Activated T-cell treated with anti-CD3 and anti-CD28 coated beads, Interleukin-2, amount 50 U/mL, for 72 hours (primary cell): ENCODE results near the gene PTPRM. TPM values are rescaled to one million over a fixed set of nuclear protein-coding genes. Genes with fewer than 3 reads are reported as not detected.

ENCODE experiments used
- ATAC-seq, 2 donors: fragments of 150-1000 bp; cut with Tn5 transposase; replicated peaks in 1 of 2; 2 replicates each; pipeline ENCODE4 v1.10.0; 2021; ENCODE audit warnings: moderate library complexity in 2 of 2, mild to moderate bottlenecking in 1 of 2
- DNase-seq, 2 donors: peaks; one replicate each; pipeline ENCODE4 v3.0.0; 2021 to 2022; ENCODE audit warnings: mixed read lengths in 1 of 2
- H3K27ac Mint-ChIP-seq: one replicate; pipeline ENCODE4 v1.8.0; 2022; ENCODE audit warnings: mild to moderate bottlenecking, moderate library complexity, mixed read lengths
- H3K27me3 Mint-ChIP-seq: one replicate; pipeline ENCODE4 v1.8.0; 2022; ENCODE audit warnings: low read depth, mixed read lengths
- H3K36me3 Mint-ChIP-seq, 2 donors: one replicate each; pipeline ENCODE4 v1.8.0; 2022; ENCODE audit warnings: mixed read lengths in 2 of 2, mild to moderate bottlenecking in 1 of 2; ENCODE audit not compliant: insufficient read depth in 2 of 2
- H3K4me1 Mint-ChIP-seq: one replicate; pipeline ENCODE4 v1.8.0; 2022; ENCODE audit warnings: low read depth, mixed read lengths
- H3K4me3 Mint-ChIP-seq, 2 donors: one replicate each; pipeline ENCODE4 v1.8.0; 2022; ENCODE audit warnings: mild to moderate bottlenecking in 2 of 2, mixed read lengths in 2 of 2, moderate library complexity in 2 of 2
- H3K9me3 Mint-ChIP-seq, 2 donors: one replicate each; pipeline ENCODE4 v1.8.0; 2022; ENCODE audit warnings: mixed read lengths in 2 of 2
- total RNA-seq, 2 donors: library from RNA; stranded (reverse); gene quantifications; one replicate each; pipeline ENCODE4 v1.2.3, GENCODE V29; 2022

Gene PTPRM
- total RNA-seq, 2 donors from 2014 or later, result 6.3 to 21.3 TPM

DNA sequence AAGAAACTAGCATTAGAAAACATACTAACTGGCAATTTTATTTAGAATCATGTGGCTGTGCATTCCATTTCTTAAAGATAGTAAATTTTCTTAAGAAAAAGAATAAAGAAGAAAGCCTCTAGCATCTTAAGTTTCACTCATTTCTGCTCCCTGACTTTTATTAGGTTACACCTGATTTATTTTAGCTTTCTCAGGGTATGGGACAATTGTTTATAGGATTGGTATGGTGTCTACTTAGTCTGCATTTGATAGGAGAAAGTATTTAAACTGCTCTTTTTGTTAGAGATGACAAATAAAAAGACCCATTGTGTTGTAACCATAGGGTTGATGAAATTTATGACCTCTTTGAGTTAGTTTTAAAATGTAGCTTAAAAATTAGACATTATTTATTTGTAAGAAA lies 115.2 kb downstream of the PTPRM start:
- Mint-ChIP-seq H3K4me3 (no peak overlapping the region), H3K27me3 (no peaks in the 10 kb centered on the region), H3K27ac (no peak overlapping the region), H3K9me3 (no peaks in the 10 kb centered on the region), H3K4me1 (no peaks in the 10 kb centered on the region), H3K36me3 (no peaks in the 10 kb centered on the region)
- ATAC-seq, result no peak
- no peak for DNase-seq

DNA sequence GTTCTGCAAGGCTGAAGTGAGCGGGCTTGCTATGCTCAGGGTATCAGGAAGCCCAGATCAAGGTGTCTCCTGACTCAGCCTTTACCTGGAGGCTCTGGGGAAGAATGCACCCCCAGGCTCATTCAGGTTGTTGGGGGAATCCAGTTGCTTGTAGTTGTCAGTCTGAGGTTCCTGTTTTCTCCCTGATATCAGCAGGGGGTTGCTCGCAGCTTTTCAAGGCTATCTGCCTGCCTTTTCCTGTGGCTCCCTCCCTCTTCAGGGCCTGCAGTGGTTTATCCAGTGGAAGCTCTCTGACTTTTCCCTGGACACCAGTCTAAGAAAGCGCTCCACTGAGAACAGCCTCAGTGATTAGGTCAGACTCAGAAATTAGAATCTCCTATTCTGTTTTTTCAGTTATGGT lies 116.6 kb downstream of the PTPRM start:
- DNase-seq (no peak), ATAC-seq (no peak)
- H3K36me3 Mint-ChIP-seq, result no peaks in the 10 kb centered on the region
- no peaks in the 10 kb centered on the region for H3K9me3 Mint-ChIP-seq
- no peak overlapping the region for H3K27ac Mint-ChIP-seq
- no peaks in the 10 kb centered on the region for H3K4me1 Mint-ChIP-seq
- no peak overlapping the region for H3K4me3 Mint-ChIP-seq
- H3K27me3 Mint-ChIP-seq, result no peaks in the 10 kb centered on the region

DNA sequence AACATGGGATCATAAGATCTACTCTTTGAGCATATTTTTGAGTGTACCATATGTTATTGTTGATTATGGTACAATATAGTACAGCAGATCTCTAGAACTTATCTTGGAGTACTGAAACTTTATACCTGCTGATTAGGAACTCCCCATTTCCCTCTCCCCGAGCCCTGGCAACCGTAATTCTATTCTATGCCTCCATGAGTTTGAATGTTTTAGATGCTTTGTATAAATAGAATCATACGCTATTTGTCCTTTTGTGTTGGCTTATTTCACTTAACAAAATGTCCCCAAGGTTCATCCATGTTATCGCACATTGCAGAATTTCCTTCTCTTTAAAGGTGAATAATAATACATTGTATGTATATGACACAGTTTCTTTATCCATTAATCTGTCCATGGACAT lies 117.2 kb downstream of the PTPRM start:
- H3K27me3 Mint-ChIP-seq, result no peaks in the 10 kb centered on the region
- H3K4me1 Mint-ChIP-seq, result no peaks in the 10 kb centered on the region
- DNase-seq (no peak), ATAC-seq (no peak)
- H3K27ac Mint-ChIP-seq, result no peak overlapping the region
- no peaks in the 10 kb centered on the region for H3K9me3 Mint-ChIP-seq
- H3K4me3 Mint-ChIP-seq, result no peak overlapping the region
- H3K36me3 Mint-ChIP-seq, result no peaks in the 10 kb centered on the region

DNA sequence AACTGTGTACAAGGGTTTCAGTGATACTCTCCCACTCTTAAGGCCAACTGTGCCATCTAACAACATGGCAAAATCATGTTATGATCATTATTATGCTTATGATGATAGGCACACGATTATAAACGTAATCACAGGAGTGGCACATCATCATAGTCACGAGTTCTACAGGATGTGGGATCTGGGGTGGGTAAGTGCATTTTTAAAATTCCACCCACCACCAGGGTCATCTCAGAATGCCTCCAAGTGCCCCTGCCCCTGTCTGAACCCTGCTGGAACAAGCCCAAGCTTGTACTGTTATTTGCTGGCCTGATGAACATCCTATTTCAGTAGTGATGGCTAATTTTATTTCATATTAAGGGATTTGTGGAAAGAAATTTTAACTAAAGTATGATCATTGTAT lies 117.8 kb downstream of the PTPRM start:
- H3K9me3 Mint-ChIP-seq, result no peaks in the 10 kb centered on the region
- no peak overlapping the region for H3K27ac Mint-ChIP-seq
- no peaks in the 10 kb centered on the region for H3K27me3 Mint-ChIP-seq
- H3K4me3 Mint-ChIP-seq, result no peak overlapping the region
- ATAC-seq (no peak), DNase-seq (no peak)
- no peaks in the 10 kb centered on the region for H3K36me3 Mint-ChIP-seq
- H3K4me1 Mint-ChIP-seq, result no peaks in the 10 kb centered on the region

DNA sequence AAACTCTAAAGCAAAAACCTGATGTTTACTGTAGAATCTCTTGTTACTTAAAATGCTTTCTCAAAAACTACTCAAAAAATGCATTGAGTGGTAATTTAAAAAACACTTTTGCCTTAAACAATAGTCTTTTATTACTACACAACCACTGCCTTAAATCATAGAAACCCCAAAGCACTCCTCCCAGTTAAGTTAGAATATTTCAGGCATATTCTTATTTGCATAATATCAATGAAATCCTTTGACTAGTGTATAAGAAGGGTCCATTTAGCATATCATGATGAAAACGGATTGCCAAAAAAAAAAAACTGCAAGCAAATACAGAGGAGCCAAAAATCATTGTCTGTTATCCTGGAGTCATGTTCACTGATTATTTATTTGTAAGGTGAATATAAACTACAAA lies 119.2 kb downstream of the PTPRM start:
- H3K27me3 Mint-ChIP-seq, result no peaks in the 10 kb centered on the region
- no peaks in the 10 kb centered on the region for H3K9me3 Mint-ChIP-seq
- no peaks in the 10 kb centered on the region for H3K4me1 Mint-ChIP-seq
- H3K27ac Mint-ChIP-seq, result no peak overlapping the region
- DNase-seq (no peak), ATAC-seq (no peak)
- no peaks in the 10 kb centered on the region for H3K36me3 Mint-ChIP-seq
- H3K4me3 Mint-ChIP-seq, result no peak overlapping the region

DNA sequence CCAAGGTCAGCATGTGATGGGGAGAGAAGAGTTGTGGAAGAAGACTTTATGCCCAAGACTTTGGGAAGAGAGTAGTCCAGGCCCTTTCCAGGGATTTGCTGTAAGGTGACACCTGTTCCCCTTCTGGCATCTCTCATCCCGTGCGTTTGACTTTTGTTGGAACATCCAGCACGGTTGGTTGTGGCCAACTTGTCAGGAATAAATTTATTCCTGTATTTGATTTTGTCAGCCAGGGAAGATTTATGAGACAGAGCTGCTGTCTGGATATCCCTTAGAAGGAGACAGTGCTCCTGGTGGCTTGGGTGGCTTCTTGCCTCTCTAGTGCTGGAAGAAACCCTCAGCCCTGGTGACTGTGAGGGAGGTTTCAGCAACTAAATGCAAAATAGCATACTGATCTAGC lies 121.5 kb downstream of the PTPRM start:
- ATAC-seq, result no peak
- Mint-ChIP-seq H3K4me3 (no peak overlapping the region), H3K27ac (no peak overlapping the region), H3K27me3 (no peaks in the 10 kb centered on the region), H3K36me3 (no peaks in the 10 kb centered on the region), H3K4me1 (no peaks in the 10 kb centered on the region), H3K9me3 (peaks cover 0 to 2% of the 10 kb centered on the region in 2 donors)
- DNase-seq, result no peak

DNA sequence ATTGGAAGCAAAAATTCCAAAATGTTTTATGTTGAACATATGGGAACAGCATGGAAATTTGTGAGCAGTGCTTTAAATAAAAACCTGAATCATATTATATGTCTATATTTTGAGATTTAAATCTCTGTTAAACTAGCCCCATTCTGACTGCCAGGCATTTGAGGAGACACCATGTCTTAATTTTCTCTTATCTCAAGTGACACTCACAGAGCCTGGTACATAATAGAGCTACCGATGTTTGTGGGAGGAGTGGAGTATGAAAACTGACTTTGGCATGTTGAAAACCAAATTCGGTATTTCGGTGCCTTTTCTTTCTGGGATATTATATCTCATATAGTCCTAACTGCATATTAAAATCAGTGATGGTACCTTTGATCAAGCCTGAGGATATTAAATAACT lies 124.1 kb downstream of the PTPRM start:
- H3K27ac Mint-ChIP-seq, result no peak overlapping the region
- H3K9me3 Mint-ChIP-seq, result peaks cover 0 to 2% of the 10 kb centered on the region in 2 donors
- H3K4me1 Mint-ChIP-seq, result no peaks in the 10 kb centered on the region
- no peaks in the 10 kb centered on the region for H3K27me3 Mint-ChIP-seq
- H3K36me3 Mint-ChIP-seq, result no peaks in the 10 kb centered on the region
- DNase-seq (no peak), ATAC-seq (no peak)
- no peak overlapping the region for H3K4me3 Mint-ChIP-seq

DNA sequence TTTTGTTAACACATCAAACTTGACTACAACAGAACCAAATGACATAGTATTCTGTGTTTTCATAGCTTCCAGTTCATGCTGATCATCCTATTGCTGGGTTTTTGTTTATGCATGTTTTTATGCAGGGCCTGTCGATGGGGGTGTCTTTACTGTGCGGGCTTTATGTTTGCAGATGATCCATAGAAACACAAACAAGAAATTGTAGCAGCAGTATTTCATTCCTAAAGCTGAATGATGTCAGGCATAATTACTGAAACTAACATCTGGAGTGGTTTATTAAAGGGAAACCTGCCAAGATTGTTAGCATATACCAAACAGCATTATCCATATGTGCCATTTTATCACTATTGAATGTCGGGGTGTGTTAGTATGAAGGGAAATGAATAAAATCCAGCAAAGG lies 129.7 kb downstream of the PTPRM start:
- H3K9me3 Mint-ChIP-seq, result peaks cover 0 to 2% of the 10 kb centered on the region in 2 donors
- no peaks in the 10 kb centered on the region for H3K27me3 Mint-ChIP-seq
- H3K4me1 Mint-ChIP-seq, result no peaks in the 10 kb centered on the region
- no peak overlapping the region for H3K27ac Mint-ChIP-seq
- H3K4me3 Mint-ChIP-seq, result no peak overlapping the region
- no peak for ATAC-seq
- H3K36me3 Mint-ChIP-seq, result no peaks in the 10 kb centered on the region
- DNase-seq, result no peak

DNA sequence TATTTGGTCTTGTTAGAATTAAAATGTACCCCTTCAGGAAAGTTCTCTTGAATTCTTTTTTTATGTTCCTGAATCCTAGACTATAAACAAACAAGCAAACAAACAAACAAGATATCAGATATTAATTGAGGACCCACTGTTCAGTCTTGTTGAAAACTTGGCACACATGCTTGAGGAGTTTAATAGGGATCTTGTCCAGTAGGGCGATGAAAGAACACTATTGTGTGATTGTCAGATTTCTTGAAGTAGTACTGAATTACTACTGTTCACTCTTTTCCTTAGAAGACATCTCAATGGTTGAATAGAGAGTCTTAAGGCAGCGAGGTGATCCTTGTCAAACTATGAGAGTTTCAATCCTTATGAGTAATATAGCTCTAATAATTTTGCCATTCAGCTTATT lies 130.2 kb downstream of the PTPRM start:
- no peaks in the 10 kb centered on the region for H3K27me3 Mint-ChIP-seq
- no peaks in the 10 kb centered on the region for H3K4me1 Mint-ChIP-seq
- H3K36me3 Mint-ChIP-seq, result no peaks in the 10 kb centered on the region
- no peak for ATAC-seq
- H3K27ac Mint-ChIP-seq, result no peak overlapping the region
- H3K4me3 Mint-ChIP-seq, result no peak overlapping the region
- peaks cover 2% of the 10 kb centered on the region in 2 donors for H3K9me3 Mint-ChIP-seq
- no peak for DNase-seq

DNA sequence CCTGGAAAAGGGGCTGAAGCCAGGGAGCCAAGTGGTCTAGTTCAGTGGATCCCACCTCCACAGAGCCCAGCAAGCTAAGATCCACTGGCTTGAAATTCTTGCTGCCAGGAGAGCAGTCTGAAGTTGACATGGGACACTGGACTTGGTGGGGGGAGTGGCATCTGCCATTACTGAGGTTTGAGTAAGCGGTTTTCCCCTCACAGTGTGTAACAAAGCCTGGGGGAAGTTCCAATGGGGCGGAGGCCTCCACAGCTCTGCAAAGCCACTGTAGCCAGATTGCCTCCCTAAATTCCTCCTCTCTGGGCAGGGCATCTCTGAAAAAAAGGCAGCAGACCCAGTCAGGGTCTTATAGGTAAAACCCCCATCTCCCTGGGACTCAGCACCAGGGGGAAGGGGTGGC lies 144.4 kb downstream of the PTPRM start:
- Mint-ChIP-seq H3K9me3 (peaks cover 9 to 16% of the 10 kb centered on the region in 2 donors), H3K4me1 (no peaks in the 10 kb centered on the region), H3K27ac (no peak overlapping the region), H3K4me3 (no peak overlapping the region), H3K27me3 (no peaks in the 10 kb centered on the region), H3K36me3 (peaks cover 0 to 7% of the 10 kb centered on the region in 2 donors)
- DNase-seq, result no peak
- ATAC-seq, result no peak

DNA sequence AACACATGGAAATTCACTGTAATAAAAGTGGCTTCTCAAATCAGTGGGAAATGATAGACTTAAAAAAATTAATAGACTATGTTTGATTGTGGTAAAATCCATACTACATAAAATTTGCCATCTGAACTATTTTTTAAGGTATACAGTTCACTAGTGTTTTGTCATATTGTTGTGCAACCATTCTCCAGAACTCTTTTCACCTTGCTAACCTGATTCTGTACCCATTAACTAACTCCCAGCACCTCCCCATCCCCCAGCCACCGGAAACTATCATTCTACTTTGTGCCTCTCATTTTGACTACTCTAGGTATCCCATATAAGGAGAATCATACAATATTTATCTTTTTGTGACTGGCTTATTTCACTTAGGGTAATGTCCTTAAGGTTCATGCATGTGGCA lies 153.3 kb downstream of the PTPRM start:
- DNase-seq, result no peak
- ATAC-seq, result no peak
- Mint-ChIP-seq H3K27me3 (no peaks in the 10 kb centered on the region), H3K4me1 (no peaks in the 10 kb centered on the region), H3K4me3 (no peak overlapping the region), H3K27ac (no peak overlapping the region), H3K36me3 (peaks cover 0 to 3% of the 10 kb centered on the region in 2 donors), H3K9me3 (peaks cover 0 to 3% of the 10 kb centered on the region in 2 donors)

DNA sequence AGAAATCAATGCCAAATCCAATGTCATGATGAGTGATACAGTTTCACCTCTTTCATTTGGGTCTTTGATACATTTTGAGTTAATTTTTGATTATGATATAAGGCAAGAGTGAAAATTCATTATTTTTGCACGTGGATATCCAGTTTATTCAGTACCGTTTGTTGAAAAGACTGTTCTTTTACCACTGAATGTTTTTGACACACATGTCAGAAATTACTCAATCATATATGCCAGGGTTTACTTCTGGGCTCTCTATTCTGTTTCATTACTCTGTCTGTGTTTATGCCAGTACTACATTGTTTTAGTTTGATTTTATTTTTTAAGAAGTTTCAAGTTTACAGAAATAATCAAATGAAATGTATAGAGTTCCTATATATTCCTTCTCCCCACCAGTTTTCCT lies 154.4 kb downstream of the PTPRM start:
- no peaks in the 10 kb centered on the region for H3K9me3 Mint-ChIP-seq
- no peaks in the 10 kb centered on the region for H3K36me3 Mint-ChIP-seq
- H3K4me1 Mint-ChIP-seq, result no peaks in the 10 kb centered on the region
- no peak overlapping the region for H3K27ac Mint-ChIP-seq
- no peak for ATAC-seq
- H3K4me3 Mint-ChIP-seq, result no peak overlapping the region
- H3K27me3 Mint-ChIP-seq, result no peaks in the 10 kb centered on the region
- no peak for DNase-seq

DNA sequence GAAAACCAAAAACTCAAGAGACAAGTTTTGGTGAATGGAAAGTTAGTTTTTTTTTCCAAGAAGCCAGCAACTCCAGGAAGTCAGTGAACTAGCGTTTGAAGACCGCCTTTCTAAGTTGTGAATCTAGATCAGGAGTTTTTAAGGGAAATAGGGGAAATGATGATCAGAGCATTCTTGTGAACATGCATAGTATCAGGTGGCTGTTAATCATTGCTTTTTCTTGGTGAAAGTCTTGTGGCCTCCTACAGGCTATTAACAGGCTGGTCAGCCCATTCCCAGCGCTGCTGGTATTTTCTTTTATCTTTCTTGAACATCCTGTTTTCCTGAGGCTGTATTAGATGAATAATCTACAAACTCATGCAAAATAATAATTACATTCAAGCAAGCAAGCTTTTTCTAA lies 155.8 kb downstream of the PTPRM start:
- no peaks in the 10 kb centered on the region for H3K4me1 Mint-ChIP-seq
- no peak for ATAC-seq
- no peaks in the 10 kb centered on the region for H3K36me3 Mint-ChIP-seq
- no peak overlapping the region for H3K4me3 Mint-ChIP-seq
- no peaks in the 10 kb centered on the region for H3K9me3 Mint-ChIP-seq
- H3K27ac Mint-ChIP-seq, result no peak overlapping the region
- H3K27me3 Mint-ChIP-seq, result no peaks in the 10 kb centered on the region
- no peak for DNase-seq

DNA sequence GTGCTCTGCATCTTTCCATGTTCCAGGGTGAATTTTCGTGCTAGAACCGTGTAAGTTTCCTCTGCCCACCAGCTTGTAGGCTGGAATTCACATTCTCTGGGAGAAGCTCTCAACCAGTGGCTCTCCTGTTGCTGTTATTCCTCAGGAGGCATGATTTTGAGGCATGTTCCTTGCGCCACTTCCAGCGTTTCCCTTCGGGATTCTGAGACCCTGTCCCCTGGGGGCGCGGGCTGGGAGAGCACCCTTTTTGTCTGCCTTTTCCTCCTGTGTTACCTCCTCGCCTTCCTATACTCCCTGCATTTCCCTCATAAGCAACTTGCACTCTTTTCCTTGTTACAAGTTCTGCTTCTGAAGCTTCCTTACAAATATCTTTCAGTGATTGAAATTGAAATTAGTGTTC lies 156.4 kb downstream of the PTPRM start:
- Mint-ChIP-seq H3K4me1 (no peaks in the 10 kb centered on the region), H3K4me3 (no peak overlapping the region), H3K27ac (no peak overlapping the region), H3K27me3 (no peaks in the 10 kb centered on the region), H3K36me3 (no peaks in the 10 kb centered on the region), H3K9me3 (no peaks in the 10 kb centered on the region)
- ATAC-seq, result no peak
- DNase-seq, result no peak

DNA sequence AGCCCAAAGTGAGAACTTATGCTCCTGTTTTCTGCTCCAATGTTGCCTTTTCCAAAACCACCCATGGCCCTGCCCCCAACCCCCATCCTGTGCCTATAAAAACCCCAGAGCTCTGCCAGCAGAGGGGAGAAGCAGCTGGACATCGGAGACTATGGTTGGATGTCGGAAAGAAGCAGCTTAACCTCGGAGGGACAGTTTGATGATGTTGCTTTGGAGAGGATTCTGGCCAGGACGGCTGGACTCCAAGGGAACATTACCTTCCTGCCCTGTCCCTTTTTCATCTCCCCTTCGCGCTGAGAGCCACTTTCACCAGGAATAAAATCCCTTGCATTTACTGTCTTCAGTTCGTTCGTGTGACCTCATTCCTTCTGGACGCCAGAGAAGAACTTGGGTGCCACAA lies 158.4 kb downstream of the PTPRM start:
- Mint-ChIP-seq H3K27ac (no peak overlapping the region), H3K9me3 (no peaks in the 10 kb centered on the region), H3K4me1 (no peaks in the 10 kb centered on the region), H3K27me3 (no peaks in the 10 kb centered on the region), H3K36me3 (no peaks in the 10 kb centered on the region), H3K4me3 (no peak overlapping the region)
- DNase-seq, result no peak
- ATAC-seq, result no peak
